Hematopoietic multipotent progenitor cell treated with erythropoietin and hydrocortisone succinate and interleukin-3 and kit ligand, for 8 days (in vitro differentiated cells): ENCODE data around the gene PAIP1.
"Not testable (repeated sequence)": the region's sequence is repeated elsewhere in the genome, so short reads cannot be mapped to it uniquely, and the experiment has no call there.

Source experiments
- DNase-seq: peaks from one replicate; pipeline ENCODE4 v3.0.0-alpha.2; 2015

Gene PAIP1

DNA sequence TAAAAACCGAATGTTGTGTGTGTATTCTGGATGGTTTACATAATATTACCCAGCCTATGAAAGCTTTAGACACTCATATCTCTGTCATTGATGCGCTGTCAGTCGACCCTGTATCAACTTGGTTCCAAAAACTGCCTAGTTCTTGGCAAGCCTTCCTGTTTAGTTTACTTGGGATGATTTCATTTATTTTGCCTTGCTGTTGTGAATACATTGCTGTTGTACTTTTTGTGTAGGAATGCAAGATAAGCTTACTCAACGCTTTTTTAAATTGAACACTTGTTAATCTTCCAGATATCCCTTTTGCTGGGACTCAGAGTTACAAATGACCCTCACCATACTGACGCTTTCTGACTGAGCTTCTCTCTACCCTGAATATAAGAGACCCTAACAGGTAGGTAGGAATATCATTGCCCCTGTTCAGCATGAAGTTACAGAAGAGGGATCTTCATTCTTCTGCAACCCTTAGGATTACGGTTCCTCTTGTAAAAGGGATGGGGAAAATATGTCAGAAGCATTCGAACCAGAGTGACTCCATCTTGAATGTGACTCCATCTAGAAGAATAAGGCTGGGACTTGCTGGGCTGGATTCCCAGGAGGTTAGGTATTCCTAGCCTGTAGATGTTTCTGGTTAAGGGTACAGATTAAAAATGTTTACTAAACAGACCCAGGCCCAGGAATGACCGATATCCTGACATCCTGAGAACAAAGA lies 13.7 kb upstream of the PAIP1 start:
- DNase-seq: no peak

DNA sequence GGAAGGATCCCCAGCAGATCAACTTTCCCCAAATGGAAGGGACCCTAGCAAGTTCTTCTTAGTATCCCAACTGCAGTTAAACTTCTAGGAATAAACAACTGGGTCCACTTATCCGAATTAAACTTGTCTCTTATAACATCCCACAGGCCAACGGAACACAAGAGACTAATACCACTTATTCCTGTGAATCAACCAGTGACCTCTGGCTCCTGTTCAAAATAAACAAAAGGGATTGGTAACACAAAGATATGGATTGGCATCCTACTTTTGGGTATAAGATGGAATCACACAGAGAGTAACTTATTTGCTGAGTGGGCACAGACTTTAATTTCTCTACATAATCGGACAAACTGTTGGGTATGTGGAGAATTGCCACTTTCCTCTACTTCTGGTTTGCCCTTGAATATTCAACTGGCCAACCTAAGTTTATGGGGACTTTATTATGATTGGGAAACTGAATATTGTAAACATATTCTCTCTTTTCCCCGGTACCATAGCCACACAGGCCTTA lies 12.4 kb upstream of the PAIP1 start:
- no peak for DNase-seq

DNA sequence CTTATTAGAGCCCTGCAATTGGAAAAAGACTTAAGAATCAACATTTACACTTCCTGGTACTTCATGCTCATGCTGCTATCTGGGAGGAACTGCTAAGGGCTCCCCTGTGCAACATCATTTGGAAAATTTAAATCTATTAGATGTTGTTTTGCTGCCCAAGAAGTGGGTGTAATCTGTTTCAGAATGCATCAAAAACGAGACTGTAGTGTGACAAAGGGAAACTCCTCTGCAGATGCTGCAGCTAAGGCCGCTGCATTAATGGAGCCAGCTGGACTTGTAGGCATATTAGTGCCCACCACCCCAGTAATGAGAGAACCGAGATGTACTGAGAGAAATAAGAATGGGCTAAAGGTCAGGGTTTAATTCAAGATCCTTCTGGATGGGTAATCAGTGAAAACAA lies 11.1 kb upstream of the PAIP1 start:
- DNase-seq: no peak

DNA sequence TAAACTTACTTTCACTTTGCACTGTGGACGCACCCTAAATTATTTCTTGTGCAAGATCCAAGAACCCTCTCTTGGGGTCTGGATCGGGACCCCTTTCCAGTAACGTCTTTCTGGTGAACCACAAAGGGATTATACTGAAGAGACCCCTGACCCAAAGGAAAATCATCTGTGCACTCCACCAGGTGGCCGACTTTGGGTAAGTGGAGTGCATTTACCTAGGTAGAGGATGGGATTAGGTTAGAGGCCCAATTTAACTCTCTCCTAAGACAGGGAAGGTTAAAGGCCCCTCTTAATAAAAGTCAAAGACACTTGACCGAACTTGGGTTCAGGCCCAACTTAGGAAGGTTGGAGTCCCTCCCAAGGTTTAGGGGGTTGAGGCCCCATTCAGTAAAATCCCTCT lies 8.2 kb upstream of the PAIP1 start:
- DNase-seq: no peak

DNA sequence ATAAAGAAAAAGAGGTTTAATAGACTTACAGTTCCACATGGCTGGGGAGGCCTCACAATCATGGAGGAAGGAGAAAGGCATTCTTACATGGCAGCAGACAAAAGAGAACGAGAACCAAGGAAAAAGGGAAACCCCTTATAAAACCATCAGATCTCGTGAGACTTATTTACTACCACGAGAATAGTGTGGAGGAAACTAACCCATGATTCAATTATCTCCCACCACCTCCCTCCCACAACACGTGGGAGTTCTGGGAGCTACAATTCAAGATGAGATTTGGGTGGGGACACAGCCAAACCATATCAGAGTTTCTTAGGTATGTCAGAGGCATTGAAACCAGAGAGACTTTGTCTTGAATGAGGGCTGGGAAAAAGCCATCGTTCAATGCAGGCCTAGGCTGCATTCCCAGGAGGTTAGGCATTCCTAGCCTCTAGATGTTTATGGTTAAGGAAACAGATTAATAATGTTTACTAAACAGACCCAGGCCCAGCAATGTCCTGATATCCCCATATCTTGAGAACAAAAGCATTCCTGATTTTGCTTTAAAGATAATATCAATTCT lies 7.5 kb upstream of the PAIP1 start:
- DNase-seq: no peak

DNA sequence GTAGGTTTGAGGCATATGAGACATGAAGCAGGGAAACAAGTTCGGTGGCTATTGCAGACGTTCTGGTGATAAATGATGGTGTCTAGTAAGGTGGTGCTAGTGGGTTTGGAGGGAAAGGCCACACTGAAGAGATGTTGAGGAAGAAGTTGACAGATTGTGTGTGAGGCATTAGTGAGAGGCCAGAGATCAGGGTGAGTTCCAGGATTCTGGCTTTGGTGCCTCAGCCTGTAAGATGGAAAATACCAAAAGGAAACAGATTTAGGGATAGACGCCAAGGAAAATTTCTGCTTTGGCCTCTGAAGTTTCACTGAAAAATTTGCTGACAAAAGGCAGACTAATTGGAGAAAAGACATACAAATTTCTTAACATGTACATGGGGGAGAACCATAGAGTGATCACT lies 6.4 kb upstream of the PAIP1 start:
- DNase-seq: no peak

DNA sequence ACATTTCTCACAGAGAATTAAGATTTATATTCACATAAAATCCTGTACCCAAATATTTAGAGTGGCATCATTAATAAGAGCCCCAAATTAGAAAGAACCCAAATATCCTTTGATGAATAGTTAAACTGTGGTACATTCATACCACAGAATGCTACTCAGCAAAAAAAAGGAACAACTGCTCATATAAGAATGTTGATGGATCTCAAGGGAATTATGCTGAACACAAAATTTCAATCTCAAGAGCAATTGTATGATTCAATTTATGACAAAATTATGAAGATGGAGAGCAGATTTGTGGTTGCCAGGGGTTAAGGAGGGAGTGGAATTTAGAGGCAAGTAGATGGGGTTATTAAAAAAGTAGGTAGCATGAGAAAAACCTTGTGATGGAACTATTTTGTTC lies 4.5 kb upstream of the PAIP1 start:
- DNase-seq: no peak

DNA sequence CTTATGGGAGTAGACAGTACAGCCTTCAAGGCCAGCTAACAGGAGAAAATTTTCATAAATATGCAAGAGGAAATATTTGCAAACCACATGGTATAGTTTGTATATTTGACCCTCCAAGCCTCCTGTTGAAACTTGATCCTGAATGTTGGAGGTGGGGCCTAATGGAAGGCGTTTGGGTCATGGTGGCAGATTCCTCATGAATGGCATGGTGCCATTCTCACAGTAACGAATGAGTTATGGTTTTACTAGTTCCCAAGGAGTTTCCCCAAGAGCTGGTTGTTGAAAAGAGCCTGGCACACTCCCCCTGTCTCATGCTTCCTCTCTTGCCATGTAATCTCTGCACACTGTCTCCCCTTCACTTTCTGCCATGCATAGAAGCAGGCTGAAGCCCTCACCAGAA lies 3.3 kb upstream of the PAIP1 start:
- DNase-seq: no peak

DNA sequence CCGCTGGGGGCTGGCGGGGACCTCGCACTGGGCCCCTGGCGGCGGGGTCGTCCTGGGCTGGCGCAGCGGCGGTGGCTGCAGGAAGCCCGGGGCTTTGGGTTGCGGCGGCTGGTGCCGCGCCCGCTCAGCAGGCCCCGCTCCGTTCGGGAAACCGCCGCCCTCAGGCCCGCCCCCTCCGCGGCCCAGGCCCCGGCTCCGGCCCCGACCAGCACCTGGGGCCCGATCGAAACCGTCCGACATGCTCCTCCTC lies 345 bp downstream of the PAIP1 start:
- not testable (repeated sequence) for DNase-seq

DNA sequence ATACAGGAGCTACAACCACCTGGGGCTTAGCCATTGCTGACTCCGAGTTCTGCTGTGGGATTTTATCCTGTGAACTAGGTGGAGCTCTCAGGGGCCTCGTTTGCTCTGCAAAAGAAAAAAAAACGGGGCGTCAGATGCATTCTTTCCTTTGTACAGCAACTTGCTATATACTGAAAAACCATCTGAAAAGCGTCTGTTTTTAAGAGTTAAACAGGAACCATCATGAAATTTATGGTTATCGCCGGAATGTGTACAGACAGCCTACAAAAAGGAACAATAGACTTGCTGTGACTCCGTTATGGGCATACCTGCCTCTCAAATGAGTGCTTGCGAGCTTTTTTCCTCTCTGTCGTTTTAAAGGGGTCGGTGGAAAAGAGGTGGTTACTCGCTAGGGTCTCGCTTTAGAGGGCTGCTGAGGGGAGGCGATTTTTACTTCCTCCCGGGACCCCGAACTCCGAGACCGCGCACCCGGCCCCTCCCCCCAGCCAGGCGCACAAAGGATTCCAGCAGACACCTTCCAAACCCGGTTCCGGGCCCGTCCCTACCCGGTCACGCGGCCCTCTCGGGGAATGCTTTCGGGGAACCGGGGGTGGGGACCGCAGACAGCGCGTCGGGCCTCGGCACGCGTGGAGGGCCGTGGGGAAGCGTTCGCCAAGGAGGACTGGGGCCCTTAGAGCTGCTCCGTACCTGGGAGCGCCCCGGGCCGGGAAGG lies 826 bp downstream of the PAIP1 start:
- DNase-seq: peak; percentile 43

DNA sequence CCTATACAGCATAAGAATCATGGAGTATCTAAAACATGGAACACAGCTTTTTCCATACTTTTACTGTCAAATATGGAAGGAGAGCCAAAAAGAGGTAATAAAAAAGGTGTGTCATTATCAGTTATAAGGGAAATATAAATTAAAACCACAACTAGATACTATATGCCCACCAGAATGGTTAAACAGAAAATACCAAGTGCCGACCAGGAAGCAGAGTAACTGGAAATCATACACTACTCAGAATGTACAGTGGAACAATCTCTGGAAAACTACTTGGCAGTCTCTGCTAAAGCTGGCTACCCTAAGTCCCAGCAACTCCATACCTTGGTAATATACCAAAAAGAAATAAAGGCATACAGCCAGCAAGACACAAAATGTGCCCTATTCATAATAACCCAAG lies 2.4 kb downstream of the PAIP1 start:
- DNase-seq: no peak

DNA sequence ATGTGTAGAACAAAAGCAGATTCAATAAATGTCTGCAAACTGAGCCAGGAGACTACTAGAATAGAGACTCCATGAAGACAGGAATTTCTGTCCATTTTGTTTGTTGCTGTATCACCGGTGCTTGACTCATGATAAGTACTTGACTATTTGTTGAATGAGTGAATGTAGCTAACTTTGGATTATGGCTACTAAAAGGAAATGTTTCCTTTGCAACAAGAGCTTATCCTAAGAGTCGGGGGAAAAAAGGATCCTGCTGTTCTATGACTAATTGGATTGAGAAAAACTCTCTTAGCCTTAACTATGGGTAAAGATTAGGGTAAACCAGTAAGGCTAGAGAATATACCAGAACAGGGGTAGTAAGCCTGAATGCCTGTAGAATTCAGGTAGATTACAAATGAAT lies 3.5 kb downstream of the PAIP1 start:
- DNase-seq: no peak

DNA sequence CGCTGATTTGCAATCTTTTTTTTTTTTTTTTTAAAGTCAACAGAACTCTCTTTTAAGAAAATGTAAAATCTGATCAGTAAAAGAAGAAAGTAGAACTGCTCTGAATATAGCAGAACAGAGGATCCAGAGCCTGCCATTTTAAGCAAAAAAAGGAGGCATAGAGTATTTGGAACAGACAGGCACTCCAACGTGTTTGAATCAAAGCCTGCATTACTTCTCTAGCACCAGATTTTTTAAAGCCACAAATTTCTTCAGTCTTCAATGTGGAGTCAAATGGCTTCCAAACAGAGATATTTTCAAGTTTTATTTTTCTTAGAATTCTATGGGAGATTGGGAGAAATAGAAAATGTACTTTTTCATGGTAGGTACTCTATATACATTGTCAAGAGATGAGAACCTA lies 5.1 kb downstream of the PAIP1 start:
- DNase-seq: no peak

DNA sequence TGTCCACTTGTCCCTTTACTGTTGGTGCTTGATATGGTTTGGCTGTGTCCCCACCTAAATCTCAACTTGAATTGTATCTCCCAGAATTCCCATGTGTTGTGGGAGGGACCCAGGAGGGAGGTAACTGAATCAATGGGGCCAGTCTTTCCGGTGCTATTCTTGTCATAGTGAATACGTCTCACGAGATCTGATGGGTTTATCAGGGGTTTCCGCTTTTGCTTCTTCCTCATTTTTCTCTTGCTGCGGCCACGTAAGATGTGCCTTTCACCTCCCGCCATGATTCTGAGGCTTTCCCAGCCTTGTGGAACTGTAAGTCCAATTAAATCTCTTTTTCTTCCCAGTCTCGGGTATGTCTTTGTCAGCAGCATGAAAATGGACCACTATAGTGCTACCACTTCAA lies 7.6 kb downstream of the PAIP1 start:
- DNase-seq: not testable (repeated sequence)

DNA sequence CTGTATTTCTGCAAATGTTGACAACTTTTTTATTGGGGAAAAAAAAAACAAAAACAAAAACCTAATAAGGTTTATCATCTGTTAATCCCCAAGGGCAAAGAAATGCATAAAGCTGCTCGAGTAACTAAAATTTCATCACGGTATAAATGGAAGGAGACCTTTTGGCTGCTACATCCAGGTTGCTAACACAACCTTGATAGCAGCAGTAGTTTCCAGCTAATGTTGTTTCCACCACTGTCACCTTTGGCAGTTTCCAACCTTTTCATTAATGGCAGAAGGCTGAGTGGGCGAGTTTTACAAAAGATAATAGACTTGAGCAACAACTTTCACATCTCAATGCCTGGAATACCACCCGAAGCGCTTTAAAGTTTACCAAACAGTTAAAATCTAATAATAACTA lies 8.5 kb downstream of the PAIP1 start:
- DNase-seq: no peak

DNA sequence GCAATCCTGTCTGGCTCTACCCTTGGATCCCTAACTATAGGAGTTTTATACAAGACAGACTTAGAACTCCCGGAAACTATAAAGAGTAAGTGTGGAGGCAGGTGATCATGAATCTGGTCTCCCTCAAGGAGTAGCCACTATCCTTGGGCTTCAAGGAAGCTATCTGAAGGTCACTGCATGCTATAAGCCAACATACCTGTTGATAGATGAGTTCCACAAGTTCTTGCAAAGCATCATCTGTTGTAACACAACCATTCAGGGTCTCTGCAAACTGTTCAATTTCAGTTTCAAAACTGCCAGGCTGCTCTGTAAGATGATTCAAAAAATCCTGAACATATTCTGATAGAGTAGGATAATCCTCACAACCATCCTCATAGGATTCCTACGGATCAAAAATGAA lies 9.3 kb downstream of the PAIP1 start:
- no peak for DNase-seq

DNA sequence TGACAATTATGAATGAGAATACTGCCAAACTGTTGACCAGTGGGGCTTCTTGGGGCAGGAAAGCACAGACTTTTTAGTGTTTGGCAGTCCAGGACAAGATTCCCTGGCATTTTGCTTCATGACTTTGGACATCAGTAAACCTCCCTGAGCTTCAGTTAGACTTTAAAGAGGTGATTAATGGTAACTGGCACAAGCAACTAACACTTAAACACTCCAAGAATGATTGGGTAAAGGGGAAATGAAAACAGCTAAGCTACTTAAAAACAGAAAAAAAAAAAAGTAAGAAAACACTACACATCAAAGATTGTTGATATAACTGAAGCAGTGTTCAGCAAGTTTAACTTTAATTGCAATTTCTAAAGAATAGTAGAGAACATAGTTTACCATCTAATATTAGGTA lies 13.4 kb downstream of the PAIP1 start:
- DNase-seq: no peak

DNA sequence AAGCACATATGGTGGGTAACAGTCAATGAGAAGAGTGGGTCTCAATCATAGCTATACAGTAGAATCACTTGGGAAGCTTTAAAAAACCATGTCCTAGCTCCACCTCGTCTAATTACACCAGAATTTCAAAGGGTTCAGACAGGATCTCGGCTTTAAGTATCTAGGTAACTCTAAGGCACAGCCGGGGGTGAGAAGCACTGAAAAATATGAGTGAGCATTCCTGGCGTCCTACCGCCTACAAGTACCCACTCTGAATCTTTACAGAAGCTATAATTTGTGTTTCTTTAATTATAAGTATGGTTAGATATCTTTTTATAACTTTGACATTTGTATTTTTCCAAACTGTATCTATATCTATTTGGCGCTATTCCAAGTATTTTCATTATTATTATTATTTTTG lies 16.1 kb downstream of the PAIP1 start:
- DNase-seq: no peak

DNA sequence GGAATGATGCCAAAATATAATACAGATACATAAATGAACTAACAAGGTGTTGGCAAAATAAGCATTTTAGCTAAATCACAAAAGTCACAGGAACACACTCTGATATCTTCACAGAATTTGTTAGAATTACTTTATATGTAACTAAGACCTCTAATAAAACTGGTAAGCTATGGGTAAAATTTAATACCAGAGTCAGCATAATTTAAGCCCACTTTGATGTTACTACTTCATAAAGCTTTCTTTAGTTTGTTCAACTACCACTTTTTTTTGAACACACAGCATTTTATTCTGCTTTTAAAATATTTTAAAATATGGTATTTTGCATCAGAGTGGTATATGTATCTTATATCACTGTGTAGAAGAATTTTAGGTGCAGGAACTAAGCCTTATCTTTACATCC lies 19.9 kb downstream of the PAIP1 start:
- DNase-seq: no peak

DNA sequence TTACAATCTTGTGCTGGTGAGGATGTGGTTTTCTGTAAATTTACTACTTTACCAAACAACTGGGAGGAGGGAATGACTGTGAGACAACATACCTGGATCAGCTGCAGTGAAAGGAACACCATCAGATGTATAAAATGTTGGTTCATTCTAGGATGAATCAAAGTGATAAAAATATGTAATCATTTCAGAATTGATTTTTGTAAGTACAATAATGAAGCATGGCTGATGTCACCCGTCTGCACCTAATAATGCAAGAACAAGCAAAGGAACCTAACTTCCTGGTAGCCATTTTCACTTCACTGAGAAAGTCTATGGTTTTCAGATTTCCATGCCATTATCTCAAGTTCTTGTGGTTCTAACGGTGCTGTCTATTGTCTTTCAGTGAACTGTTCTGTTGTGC lies 23.2 kb downstream of the PAIP1 start:
- DNase-seq: no peak

DNA sequence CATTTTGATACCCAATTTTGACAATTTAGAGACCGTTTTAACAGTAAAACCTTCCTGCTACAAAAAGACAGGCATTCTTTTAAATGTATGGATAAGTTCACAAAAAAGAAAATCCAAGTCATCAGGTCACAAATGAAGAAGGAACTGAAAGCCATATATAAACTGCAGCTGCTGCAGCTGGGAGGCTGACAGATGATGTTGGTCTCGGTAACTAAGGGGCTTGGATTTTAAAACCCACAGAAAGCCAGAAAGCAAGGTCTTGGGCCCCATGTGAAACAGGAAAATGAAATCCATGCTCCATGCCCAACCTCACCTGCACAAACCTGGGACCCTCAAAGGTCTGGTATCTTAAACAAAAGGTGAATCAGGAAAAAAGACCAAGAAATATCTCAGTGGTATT lies 26.2 kb downstream of the PAIP1 start:
- DNase-seq: no peak

DNA sequence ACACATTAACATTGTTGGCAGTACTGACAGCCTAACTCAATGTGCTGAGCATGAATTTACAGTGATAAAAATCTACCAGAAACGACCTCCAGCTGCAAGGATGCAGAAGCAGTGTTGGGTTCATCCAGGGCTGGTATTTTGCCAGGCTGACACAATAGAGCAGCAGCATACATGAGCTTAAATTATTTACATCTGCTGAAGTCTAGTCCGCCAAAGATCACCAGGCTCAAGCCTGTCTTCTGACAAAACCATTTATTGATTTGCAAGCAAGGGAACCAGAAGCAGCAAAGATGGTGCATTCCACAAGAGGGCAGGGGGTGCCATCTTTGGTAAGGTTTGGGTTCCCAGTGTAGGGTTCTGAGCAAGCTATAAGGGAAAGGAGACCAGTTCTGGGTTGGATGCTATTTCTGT lies 33.2 kb downstream of the PAIP1 start:
- no peak for DNase-seq

DNA sequence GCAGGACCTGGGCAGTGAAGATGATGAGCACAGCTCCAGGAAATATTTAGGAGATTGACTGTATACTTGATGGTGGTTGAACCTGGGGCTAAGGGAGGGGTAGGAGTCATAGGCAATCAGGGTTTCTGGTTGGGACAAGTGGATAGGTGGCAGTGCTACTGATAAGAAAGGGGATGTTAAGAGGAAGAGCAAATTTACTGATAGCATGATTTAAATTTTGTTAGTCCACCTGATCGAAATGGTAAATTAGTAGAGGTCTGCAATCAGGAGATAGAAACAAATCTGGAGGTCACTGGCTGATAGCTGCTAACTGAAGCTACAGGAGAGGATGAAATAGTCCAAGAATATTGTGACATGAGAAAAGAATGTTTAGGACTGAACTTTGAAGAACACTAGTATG lies 36.3 kb downstream of the PAIP1 start:
- no peak for DNase-seq

DNA sequence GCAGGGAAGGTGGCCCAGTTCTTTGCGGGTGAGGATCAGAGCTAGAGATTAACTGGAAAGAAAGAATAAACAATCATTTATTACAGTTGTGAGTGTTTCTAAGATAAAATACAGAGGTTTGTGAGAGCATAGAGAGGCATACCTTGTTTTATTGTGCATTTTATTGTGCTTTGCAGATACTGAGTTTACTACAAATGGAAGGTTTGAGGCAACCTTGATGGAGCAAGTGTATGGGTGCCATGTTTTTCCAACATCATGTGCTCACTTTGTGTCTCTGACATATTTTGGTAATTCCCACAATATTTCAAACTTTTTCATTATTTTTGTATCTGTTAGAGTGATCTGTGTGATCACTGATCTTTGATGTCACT lies 41.2 kb downstream of the PAIP1 start:
- DNase-seq: peak; percentile 49
